HG03064 (cell line): Measurements from ENCODE around the gene CYP4F22.
"Not testable (repeated sequence)": the region's sequence is repeated elsewhere in the genome, so short reads cannot be mapped to it uniquely, and the experiment has no call there.

Source experiments
- ATAC-seq: cut with Tn5 transposase; IDR thresholded peaks from one replicate; pipeline ENCODE4 v1.9.1; 2021; ENCODE audit warnings: low read depth; ENCODE audit not compliant: unreplicated experiment

The CYP4F22 gene

GRCh38 chr19:15508035-15508710 lies at the start of gene CYP4F22:
Gene CYP4F22, plus strand, starts transcription at chr19:15508525. Its CDS starts 16,812 bp downstream, at chr19:15525337.
- no peak for ATAC-seq

- ATAC-seq = no peak
Measured at GRCh38 chr19:15461694-15462093, 46.6 kb upstream of the CYP4F22 start.

GRCh38 chr19:15463861-15464371 lies 44.4 kb upstream of the CYP4F22 start:
- no peak for ATAC-seq

- ATAC-seq = no peak
Measured at GRCh38 chr19:15464394-15465385, 43.6 kb upstream of the CYP4F22 start, which contains the start of gene RASAL3. Gene RASAL3, minus strand, starts transcription at chr19:15464544. Its CDS starts 186 bp downstream, at chr19:15464358.

GRCh38 chr19:15466851-15467733 lies 41.2 kb upstream of the CYP4F22 start:
- ATAC-seq = peak; percentile 49

GRCh38 chr19:15467734-15468214 lies 40.6 kb upstream of the CYP4F22 start:
- ATAC-seq = no peak

- no peak for ATAC-seq
Measured at GRCh38 chr19:15468675-15469512, 39.4 kb upstream of the CYP4F22 start.

GRCh38 chr19:15469513-15470297 lies 38.6 kb upstream of the CYP4F22 start:
- no peak for ATAC-seq

- ATAC-seq = no peak
Measured at GRCh38 chr19:15471639-15472101, 36.7 kb upstream of the CYP4F22 start.

GRCh38 chr19:15473821-15474220 lies 34.5 kb upstream of the CYP4F22 start:
- not testable (repeated sequence) for ATAC-seq

- no peak for ATAC-seq
Measured at GRCh38 chr19:15475169-15475568, 33.2 kb upstream of the CYP4F22 start.

- ATAC-seq = no peak
Measured at GRCh38 chr19:15475611-15476010, 32.7 kb upstream of the CYP4F22 start.

- no peak for ATAC-seq
Measured at GRCh38 chr19:15476325-15476724, 32.0 kb upstream of the CYP4F22 start.

GRCh38 chr19:15479391-15480345 lies 28.7 kb upstream of the CYP4F22 start, which contains the start of gene PGLYRP2:
Gene PGLYRP2, minus strand, starts transcription at chr19:15479501. Its CDS starts 130 bp downstream, at chr19:15479371.
- no peak for ATAC-seq

GRCh38 chr19:15480996-15481395 lies 27.3 kb upstream of the CYP4F22 start:
- not testable (repeated sequence) for ATAC-seq

- not testable (repeated sequence) for ATAC-seq
Measured at GRCh38 chr19:15485768-15486167, 22.6 kb upstream of the CYP4F22 start.

- no peak for ATAC-seq
Measured at GRCh38 chr19:15487038-15487437, 21.3 kb upstream of the CYP4F22 start.
